SU-DHL-6 (cell line): ENCODE data around the gene TRAPPC2L.

ENCODE experiments used
- H2AFZ ChIP-seq: fragments of 200-600 bp; sonication (generic); 2 replicates; pipeline ENCODE4 v1.6.1; 2014; ENCODE audit warnings: low read depth, mild to moderate bottlenecking, moderate library complexity, mixed read lengths, antibody characterized with exemption, low read length; ENCODE audit not compliant: severe bottlenecking
- H3F3A ChIP-seq: fragments of 200-600 bp; shearing (Covaris generic); 2 replicates; pipeline ENCODE4 v1.6.0; 2016; ENCODE audit warnings: antibody characterized with exemption, mild to moderate bottlenecking; ENCODE audit not compliant: insufficient read depth
- H3K27ac ChIP-seq: fragments of 200-600 bp; sonication (generic); 2 replicates; pipeline ENCODE4 v1.5.1; 2016; ENCODE audit warnings: low read depth, mild to moderate bottlenecking, low read length, moderate library complexity, mixed read lengths
- H3K27me3 ChIP-seq: fragments of 200-600 bp; sonication (generic), shearing (Covaris generic); 2 replicates; pipeline ENCODE4 v1.6.0; 2014; ENCODE audit warnings: mild to moderate bottlenecking, low read length
- H3K36me3 ChIP-seq: fragments of 200-600 bp; sonication (generic); 2 replicates; pipeline ENCODE4 v1.6.1; 2014; ENCODE audit warnings: mild to moderate bottlenecking, low read length, mixed read lengths
- H3K4me2 ChIP-seq: fragments of 300-600, 200-600 bp; shearing (Covaris generic), sonication (generic); 2 replicates; pipeline ENCODE4 v1.6.0; 2014; ENCODE audit warnings: low read length, low read depth, mild to moderate bottlenecking; ENCODE audit not compliant: poor library complexity, severe bottlenecking
- H3K4me3 ChIP-seq: fragments of 200-600 bp; sonication (generic); 2 replicates; pipeline ENCODE4 v1.5.1; 2014; ENCODE audit warnings: antibody characterized with exemption, low read length, mild to moderate bottlenecking, mixed read lengths; ENCODE audit not compliant: insufficient read depth, poor library complexity, severe bottlenecking
- H3K79me2 ChIP-seq: fragments of 200-600 bp; sonication (generic); 2 replicates; pipeline ENCODE4 v1.6.1; 2014; ENCODE audit warnings: mild to moderate bottlenecking, low read length, moderate library complexity; ENCODE audit not compliant: insufficient read depth
- H3K9ac ChIP-seq: fragments of 200-600 bp; sonication (generic); 2 replicates; pipeline ENCODE4 v1.7.0; 2014; ENCODE audit warnings: mild to moderate bottlenecking, low read length
- H3K9me2 ChIP-seq: fragments of 200-600 bp; sonication (generic); replicated peaks from 2 replicates; pipeline ENCODE4 v1.6.1; 2014; ENCODE audit warnings: low read length; ENCODE audit not compliant: insufficient read depth
- H3K9me3 ChIP-seq: fragments of 200-600 bp; sonication (generic); 2 replicates; pipeline ENCODE4 v1.6.1; 2014; ENCODE audit warnings: low read length, mixed read lengths; ENCODE audit not compliant: insufficient read depth
- H4K20me1 ChIP-seq: fragments of 200-600 bp; sonication (generic); 2 replicates; pipeline ENCODE4 v1.6.1; 2014; ENCODE audit warnings: low read depth, mild to moderate bottlenecking, antibody characterized with exemption, low read length, moderate library complexity, mixed read lengths
- CTCF ChIP-seq: fragments of 200-600 bp; sonication (generic); IDR thresholded peaks from one replicate; pipeline ENCODE4 v1.5.1; 2017; ENCODE audit warnings: antibody characterized with exemption, mild to moderate bottlenecking, low read length, moderate library complexity; ENCODE audit not compliant: insufficient read depth, poor library complexity, severe bottlenecking
- EZH2phosphoT487 ChIP-seq: fragments of 200-600 bp; sonication (generic), shearing (Covaris generic); conservative IDR thresholded peaks from 2 replicates; pipeline ENCODE4 v1.6.1; 2018; ENCODE audit warnings: mild to moderate bottlenecking, antibody characterized with exemption, low read length, moderate library complexity, mixed read lengths

The TRAPPC2L gene

GRCh38 chr16:88818575-88818874, 38.4 kb upstream of the TRAPPC2L start:
- H4K20me1 ChIP-seq: no peaks in the 10 kb centered on the region
- no peak overlapping the region for H3K27ac ChIP-seq
- no peaks in the 10 kb centered on the region for H3K9me3 ChIP-seq
- H3K79me2 ChIP-seq: no peaks in the 10 kb centered on the region
- no peaks in the 10 kb centered on the region for H3K9me2 ChIP-seq
- H3K4me3 ChIP-seq: no peak overlapping the region
- TF ChIP-seq EZH2phosphoT487 (no peak), CTCF (no peak)
- no peaks in the 10 kb centered on the region for H3K27me3 ChIP-seq
- no peak overlapping the region for H3K4me2 ChIP-seq
- no peaks in the 10 kb centered on the region for H3K36me3 ChIP-seq
- no peaks in the 10 kb centered on the region; the same call in 1 of the 2 replicates for H3F3A ChIP-seq
- no peak overlapping the region for H3K9ac ChIP-seq
- no peak overlapping the region for H2AFZ ChIP-seq

- Histone ChIP-seq H2AFZ (no peak overlapping the region), H3K27me3 (no peaks in the 10 kb centered on the region), H3K27ac (no peak overlapping the region), H3K79me2 (no peaks in the 10 kb centered on the region), H4K20me1 (no peaks in the 10 kb centered on the region), H3K36me3 (no peaks in the 10 kb centered on the region), H3K4me2 (no peak overlapping the region), H3K4me3 (no peak overlapping the region), H3K9me2 (no peaks in the 10 kb centered on the region), H3K9ac (no peak overlapping the region), H3K9me3 (no peaks in the 10 kb centered on the region), H3F3A (no peaks in the 10 kb centered on the region)
- TF ChIP-seq EZH2phosphoT487 (no peak), CTCF (no peak)
Observed at GRCh38 chr16:88819126-88819525, 37.8 kb upstream of the TRAPPC2L start.

- Histone ChIP-seq H3K27me3 (no peaks in the 10 kb centered on the region), H4K20me1 (no peaks in the 10 kb centered on the region), H3F3A (no peaks in the 10 kb centered on the region), H3K9ac (no peak overlapping the region), H3K79me2 (no peaks in the 10 kb centered on the region), H3K27ac (no peak overlapping the region), H3K9me3 (no peaks in the 10 kb centered on the region), H3K9me2 (no peaks in the 10 kb centered on the region), H3K36me3 (no peaks in the 10 kb centered on the region), H3K4me3 (no peak overlapping the region), H3K4me2 (no peak overlapping the region), H2AFZ (no peak overlapping the region)
- no peak for TF ChIP-seq EZH2phosphoT487
Observed at GRCh38 chr16:88820385-88821025, 36.4 kb upstream of the TRAPPC2L start.

GRCh38 chr16:88821168-88821850, 35.6 kb upstream of the TRAPPC2L start:
- Histone ChIP-seq H4K20me1 (no peaks in the 10 kb centered on the region), H3K9me3 (no peaks in the 10 kb centered on the region), H3K27ac (no peak overlapping the region), H3K9me2 (no peaks in the 10 kb centered on the region), H3K4me2 (no peak overlapping the region), H3K79me2 (no peaks in the 10 kb centered on the region), H3K36me3 (no peaks in the 10 kb centered on the region), H2AFZ (no peak overlapping the region), H3K4me3 (no peak overlapping the region), H3F3A (no peaks in the 10 kb centered on the region), H3K9ac (no peak overlapping the region), H3K27me3 (no peaks in the 10 kb centered on the region)
- no peak for TF ChIP-seq EZH2phosphoT487
